ENCODE data around the gene ZNF276. TPM values are rescaled to one million over a fixed set of nuclear protein-coding genes. Genes with fewer than 3 reads are reported as not detected.
A peak's percentile ranks its signal among the peaks of the same experiment; 100 is the strongest.

Gene ZNF276
- total RNA-seq, 1 experiment from 2014 or later = 19.9 TPM

DNA sequence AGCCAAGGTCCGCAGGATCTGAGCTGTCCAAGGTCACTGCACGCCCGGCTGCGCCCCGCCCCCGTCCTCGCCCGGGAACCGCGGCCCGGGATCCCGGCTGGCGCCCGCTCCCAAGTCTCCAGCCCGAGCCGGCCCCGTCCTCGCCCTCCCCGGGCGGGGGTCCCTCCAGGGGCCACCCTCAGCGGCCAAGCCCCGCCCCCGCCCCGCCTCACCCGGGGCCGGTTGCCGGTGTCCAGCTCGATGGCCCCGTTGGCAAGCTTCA is 855 bp upstream of the ZNF276 start:
- Histone ChIP-seq H3K27ac (ENCODE audit: low read length) (peak overlapping the region; percentile 59; the same call in 1 of the 2 replicates), H3K4me1 (ENCODE audit: control insufficient read depth, insufficient read depth, low read length) (peaks cover 8% of the 10 kb centered on the region), H3K27me3 (ENCODE audit: control insufficient read depth, insufficient read depth, low read length) (no peaks in the 10 kb centered on the region), H3K4me3 (ENCODE audit: low read depth in 2 of 2, low read length in 2 of 2) (peak overlapping the region; percentile 61 to 68), H3K36me3 (ENCODE audit: control insufficient read depth, insufficient read depth, low read length) (no peaks in the 10 kb centered on the region; the same call in 1 of the 2 replicates), H3K9me3 (ENCODE audit: control insufficient read depth, insufficient read depth, low read depth, low read length) (no peaks in the 10 kb centered on the region)
- CTCF ChIA-PET = no interaction called here
- no TSS peak for BruUV-seq (replicated peaks)
- ATAC-seq (peak; percentile 29), DNase-seq (ENCODE audit: low read depth, low spot score) (no peak)
- in situ Hi-C loops (cut with HindIII; ENCODE audit: low pct_unique_long_range_greater_than_20kb, low sequenced_read_pairs) (no loop called here), intact Hi-C loops (cut with micrococcal nuclease; ENCODE audit: unreplicated experiment) (no loop called here)
- TF ChIP-seq POLR2AphosphoS5 (IDR thresholded peaks at IDR 0.05; ENCODE audit: low read depth, low read length) (no peak), SIN3A (IDR thresholded peaks at IDR 0.05; ENCODE audit: borderline replicate concordance, insufficient read depth, low read depth, low read length) (no peak; the same call in 1 of the 2 replicates), TCF7L2 (IDR thresholded peaks at IDR 0.05; ENCODE audit: low read depth, low read length) (no peak)
- TF ChIP-seq, protein P1, sequence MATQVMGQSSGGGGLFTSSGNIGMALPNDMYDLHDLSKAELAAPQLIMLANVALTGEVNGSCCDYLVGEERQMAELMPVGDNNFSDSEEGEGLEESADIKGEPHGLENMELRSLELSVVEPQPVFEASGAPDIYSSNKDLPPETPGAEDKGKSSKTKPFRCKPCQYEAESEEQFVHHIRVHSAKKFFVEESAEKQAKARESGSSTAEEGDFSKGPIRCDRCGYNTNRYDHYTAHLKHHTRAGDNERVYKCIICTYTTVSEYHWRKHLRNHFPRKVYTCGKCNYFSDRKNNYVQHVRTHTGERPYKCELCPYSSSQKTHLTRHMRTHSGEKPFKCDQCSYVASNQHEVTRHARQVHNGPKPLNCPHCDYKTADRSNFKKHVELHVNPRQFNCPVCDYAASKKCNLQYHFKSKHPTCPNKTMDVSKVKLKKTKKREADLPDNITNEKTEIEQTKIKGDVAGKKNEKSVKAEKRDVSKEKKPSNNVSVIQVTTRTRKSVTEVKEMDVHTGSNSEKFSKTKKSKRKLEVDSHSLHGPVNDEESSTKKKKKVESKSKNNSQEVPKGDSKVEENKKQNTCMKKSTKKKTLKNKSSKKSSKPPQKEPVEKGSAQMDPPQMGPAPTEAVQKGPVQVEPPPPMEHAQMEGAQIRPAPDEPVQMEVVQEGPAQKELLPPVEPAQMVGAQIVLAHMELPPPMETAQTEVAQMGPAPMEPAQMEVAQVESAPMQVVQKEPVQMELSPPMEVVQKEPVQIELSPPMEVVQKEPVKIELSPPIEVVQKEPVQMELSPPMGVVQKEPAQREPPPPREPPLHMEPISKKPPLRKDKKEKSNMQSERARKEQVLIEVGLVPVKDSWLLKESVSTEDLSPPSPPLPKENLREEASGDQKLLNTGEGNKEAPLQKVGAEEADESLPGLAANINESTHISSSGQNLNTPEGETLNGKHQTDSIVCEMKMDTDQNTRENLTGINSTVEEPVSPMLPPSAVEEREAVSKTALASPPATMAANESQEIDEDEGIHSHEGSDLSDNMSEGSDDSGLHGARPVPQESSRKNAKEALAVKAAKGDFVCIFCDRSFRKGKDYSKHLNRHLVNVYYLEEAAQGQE (IDR thresholded peaks at IDR 0.05; ENCODE audit: insufficient read depth in 1 of 2, low read depth in 2 of 2, low read length in 1 of 2) = no peak
- TF ChIP-seq, protein P2, sequence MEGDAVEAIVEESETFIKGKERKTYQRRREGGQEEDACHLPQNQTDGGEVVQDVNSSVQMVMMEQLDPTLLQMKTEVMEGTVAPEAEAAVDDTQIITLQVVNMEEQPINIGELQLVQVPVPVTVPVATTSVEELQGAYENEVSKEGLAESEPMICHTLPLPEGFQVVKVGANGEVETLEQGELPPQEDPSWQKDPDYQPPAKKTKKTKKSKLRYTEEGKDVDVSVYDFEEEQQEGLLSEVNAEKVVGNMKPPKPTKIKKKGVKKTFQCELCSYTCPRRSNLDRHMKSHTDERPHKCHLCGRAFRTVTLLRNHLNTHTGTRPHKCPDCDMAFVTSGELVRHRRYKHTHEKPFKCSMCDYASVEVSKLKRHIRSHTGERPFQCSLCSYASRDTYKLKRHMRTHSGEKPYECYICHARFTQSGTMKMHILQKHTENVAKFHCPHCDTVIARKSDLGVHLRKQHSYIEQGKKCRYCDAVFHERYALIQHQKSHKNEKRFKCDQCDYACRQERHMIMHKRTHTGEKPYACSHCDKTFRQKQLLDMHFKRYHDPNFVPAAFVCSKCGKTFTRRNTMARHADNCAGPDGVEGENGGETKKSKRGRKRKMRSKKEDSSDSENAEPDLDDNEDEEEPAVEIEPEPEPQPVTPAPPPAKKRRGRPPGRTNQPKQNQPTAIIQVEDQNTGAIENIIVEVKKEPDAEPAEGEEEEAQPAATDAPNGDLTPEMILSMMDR (IDR thresholded peaks at IDR 0.05) = no peak
- POLR2A ChIA-PET = no interaction called here

DNA sequence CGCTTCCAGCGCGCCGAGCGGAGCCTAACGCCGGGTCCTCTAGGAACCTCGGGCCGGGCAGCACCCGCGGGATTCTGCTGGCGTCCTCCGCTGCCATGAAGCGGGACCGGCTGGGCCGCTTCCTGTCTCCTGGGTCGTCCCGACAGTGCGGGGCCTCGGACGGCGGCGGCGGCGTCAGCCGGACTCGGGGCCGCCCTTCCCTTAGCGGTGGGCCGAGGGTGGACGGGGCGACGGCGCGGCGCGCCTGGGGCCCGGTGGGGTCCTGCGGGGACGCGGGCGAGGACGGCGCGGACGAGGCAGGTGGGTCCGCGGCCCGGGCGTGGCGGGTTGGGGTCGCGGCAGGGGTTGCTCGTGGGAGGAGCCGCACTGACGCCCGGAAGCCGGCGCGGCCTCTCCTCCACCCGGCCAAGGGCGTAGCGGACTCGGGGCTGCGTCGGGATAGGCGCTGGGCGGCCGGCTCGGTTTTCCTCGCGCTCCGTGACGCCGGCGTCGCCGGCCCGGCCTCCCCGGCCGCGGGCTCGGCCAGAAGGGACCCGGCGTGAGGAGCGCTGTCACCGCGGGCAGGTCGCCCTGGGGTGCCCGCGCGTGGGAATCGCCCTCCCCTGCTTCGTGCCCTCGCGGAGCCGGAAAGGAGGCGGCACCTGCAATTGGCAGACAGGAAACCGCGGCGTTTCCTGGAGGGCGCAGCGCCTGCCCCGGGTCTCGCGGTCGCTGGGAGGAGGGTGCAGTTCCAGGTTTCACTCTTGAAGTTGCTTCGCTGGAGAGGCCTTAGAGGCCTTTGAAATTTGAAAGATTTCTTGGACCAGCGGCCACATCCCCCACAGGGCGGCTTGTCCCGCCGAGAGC is 432 bp downstream of the ZNF276 start:
- ChIA-PET POLR2A (no interaction called here), CTCF (no interaction called here)
- Histone ChIP-seq H3K4me1 (ENCODE audit: control insufficient read depth, insufficient read depth, low read length) (peaks cover 8% of the 10 kb centered on the region), H3K36me3 (ENCODE audit: control insufficient read depth, insufficient read depth, low read length) (no peaks in the 10 kb centered on the region; the same call in 1 of the 2 replicates), H3K9me3 (ENCODE audit: control insufficient read depth, insufficient read depth, low read depth, low read length) (no peaks in the 10 kb centered on the region), H3K27me3 (ENCODE audit: control insufficient read depth, insufficient read depth, low read length) (no peaks in the 10 kb centered on the region), H3K27ac (ENCODE audit: low read length) (peak overlapping the region; percentile 66; the same call in 1 of the 2 replicates), H3K4me3 (ENCODE audit: low read depth in 2 of 2, low read length in 2 of 2) (peak overlapping the region; percentile 61 to 68)
- in situ Hi-C loops (cut with HindIII; ENCODE audit: low pct_unique_long_range_greater_than_20kb, low sequenced_read_pairs) = no loop called here
- no peak for DNase-seq (ENCODE audit: low read depth, low spot score)
- peak; percentile 49 for ATAC-seq
- no TSS peak for BruUV-seq (replicated peaks)
- TF ChIP-seq SIN3A (IDR thresholded peaks at IDR 0.05; ENCODE audit: borderline replicate concordance, insufficient read depth, low read depth, low read length) (peak; percentile 79; the same call in 1 of the 2 replicates), TCF7L2 (IDR thresholded peaks at IDR 0.05; ENCODE audit: low read depth, low read length) (no peak), POLR2AphosphoS5 (IDR thresholded peaks at IDR 0.05; ENCODE audit: low read depth, low read length) (peak; percentile 37)
- TF ChIP-seq, protein P1 (IDR thresholded peaks at IDR 0.05; ENCODE audit: insufficient read depth in 1 of 2, low read depth in 2 of 2, low read length in 1 of 2) = no peak
- TF ChIP-seq, protein P2 (IDR thresholded peaks at IDR 0.05) = no peak
- intact Hi-C loops (cut with micrococcal nuclease; ENCODE audit: unreplicated experiment) = no loop called here

All from Panc1 (cell line).